ENCODE measurements around the gene LRRC7. TPM values are rescaled to one million over a fixed set of nuclear protein-coding genes. Genes with fewer than 3 reads are reported as not detected.

Gene LRRC7
- total RNA-seq: under 0.01 and 0.07 TPM in 2 replicates

DNA sequence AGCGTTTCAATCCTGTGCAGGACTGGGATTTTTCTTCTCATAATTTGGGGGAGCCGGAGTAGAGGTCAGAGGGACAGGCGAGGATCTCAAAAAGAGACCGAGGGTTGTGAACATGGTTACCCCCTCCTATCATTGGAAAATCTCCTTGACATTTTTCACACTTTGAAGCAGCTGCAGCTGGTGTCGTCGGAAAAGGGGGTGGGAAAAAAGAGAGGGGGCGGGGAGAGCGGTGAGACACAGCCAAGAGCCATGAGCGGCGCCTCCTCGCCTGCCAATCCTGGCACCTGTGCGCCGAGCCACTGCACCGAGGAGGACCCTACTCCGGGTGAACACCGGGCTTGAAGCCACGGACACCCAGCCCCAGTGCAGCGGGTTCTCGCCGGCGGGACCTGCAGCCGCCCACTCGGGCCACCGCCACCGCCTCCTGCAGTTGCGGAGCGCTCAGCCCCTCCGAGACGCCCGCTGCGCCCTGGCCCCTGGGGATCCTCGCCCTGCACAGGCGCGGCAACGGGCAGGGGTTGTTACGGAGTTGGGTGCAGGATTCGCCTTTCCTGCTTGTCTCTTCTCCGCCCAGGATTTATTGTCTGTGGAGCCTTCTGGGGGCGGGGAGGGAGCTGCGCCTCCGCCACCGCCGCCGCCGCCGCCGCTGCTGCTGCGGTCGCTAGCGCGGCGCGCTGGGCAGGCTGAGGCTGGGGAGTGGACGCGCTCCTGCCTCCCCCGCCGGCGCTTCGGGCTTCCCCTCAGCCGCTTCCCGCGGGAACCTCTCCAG, at the start of gene LRRC7:
Gene LRRC7, plus strand, starts transcription at position 271 of the 769 bp plus-strand sequence. CDS start 718 bp downstream, outside the sequence.

